ENCODE results near the gene HIF1A.
"Not testable (repeated sequence)": the region's sequence is repeated elsewhere in the genome, so short reads cannot be mapped to it uniquely, and the experiment has no call there.

The HIF1A gene

DNA sequence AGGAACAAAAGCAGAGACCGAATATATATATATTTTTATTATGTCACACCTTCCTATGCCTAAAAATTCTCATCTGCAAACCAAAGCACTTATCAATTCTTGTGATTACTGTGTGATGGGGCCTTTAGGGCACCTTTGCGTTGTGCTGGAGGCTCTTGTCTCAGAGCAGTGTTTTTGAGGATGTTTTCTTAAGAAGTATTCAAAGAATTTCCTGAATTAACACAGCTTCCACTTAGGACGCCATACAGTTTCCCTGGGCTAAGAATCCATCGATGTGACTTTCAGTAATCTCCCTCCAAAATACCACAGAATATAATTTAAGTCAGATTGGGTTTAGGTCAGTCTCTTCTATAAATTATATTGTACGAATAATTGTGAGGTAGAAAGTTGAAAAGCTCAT is 22.0 kb upstream of the HIF1A start:
- DNase-seq, result no peak

DNA sequence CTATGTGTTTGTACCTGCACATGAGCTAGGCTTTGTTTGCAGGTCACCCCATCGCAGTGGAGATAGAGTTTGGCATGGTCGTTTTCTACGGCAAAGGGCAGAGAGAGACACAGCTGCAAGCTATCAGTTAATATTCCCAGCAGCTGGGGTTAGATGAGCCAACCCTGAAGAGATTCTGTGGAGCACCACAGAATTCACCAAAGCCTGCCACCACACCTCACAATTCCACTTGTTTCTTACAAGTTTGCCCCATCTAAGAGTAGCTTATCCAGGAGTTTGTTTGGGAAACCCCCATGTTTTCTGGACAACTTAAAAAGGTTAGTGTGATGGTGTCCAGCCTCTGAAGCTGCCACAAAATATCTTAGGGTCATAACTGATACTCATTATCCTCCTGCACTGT is 20.0 kb upstream of the HIF1A start:
- DNase-seq, result no peak

DNA sequence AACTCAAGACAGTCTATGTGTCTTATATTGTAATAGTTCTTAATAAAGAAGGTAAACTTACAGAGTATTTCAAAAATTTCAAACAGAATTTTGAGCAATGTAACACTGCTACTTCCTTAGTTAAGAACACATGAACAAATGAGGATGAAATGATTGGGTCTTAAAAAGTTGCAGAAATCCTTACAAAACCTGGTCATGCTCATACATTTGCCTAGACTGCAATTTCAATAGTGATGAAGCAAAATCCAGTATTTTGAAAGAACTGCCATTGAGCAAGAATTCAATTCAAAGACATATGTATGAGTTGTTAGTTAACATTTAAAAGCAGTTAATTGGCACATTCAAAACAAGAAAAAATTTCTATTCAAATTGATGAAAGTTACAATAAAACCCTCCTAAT is 17.8 kb upstream of the HIF1A start:
- no peak for DNase-seq

DNA sequence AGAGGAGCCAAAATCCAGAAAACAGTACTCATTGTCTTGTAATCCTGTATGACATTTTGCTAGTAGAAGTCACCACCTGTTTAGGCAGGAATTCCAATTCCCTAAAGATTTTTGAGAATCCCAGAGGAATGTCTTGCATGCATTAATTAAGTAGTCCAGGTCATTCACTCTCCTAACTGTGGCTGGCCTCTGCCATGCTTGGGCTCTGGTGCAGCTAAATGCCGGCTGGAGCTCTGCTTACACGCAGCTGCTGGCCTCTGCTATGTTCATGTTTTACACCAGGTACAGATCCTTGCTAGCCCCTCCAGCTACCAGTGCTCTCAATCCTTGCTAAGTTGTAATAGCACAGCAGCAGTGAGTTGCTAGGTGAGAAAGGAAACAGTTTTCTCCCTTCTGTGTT is 16.3 kb upstream of the HIF1A start:
- DNase-seq, result no peak

DNA sequence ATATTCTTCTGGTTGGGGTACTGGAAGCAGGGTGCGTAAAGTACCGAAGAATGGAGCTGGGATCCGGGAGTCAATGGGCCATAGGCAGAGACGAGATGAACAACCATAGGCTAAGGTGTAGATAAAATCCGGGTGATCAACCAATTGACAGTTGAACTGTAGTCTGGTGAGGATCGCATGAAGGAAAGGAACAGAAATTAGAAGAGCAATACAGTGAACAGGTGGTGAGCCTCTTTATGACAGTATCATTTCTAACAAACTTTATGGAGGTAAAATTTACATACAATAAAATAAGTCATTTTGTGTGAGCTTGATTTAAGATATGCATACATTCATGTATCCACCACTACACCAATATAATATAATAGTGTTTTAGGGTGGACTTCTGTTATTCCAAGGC is 13.9 kb upstream of the HIF1A start:
- no peak for DNase-seq

DNA sequence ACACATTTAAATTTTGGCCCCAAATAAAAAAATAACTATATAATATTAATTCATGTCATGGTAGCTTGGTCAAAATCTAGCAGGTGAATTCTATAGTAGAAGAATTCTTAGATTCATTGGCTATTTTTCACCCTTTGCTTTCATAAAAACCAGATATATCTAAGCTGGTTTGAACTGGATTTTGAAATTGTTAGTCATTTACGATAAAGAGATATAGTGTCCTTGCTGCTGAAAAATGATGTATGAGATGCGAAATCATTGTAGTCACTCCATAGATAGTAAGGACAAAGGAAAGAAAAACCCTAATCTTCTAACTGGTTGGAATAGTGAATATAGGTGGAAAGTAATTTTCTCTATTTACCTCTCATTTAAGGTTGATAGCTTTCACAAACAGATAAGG is 12.2 kb upstream of the HIF1A start:
- DNase-seq, result no peak

DNA sequence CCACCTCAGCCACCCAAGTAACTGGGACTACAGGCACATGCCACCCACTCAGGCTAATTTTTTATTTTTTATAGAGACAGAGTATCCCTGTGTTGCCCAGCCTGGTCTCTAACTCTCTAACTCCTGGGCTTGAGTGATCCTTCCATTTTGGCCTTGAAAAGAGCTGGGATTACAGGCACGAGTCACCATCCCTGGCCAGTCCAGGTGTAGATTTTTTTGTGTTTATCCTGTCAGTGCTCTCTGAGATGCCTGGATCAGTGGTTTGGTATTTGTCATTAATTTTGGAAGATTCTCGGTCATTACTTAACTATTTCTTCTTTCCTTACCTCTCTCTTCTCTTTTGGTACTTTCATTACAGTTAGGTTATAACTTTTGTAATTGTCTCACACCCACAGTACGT is 5.3 kb upstream of the HIF1A start:
- DNase-seq, result no peak

DNA sequence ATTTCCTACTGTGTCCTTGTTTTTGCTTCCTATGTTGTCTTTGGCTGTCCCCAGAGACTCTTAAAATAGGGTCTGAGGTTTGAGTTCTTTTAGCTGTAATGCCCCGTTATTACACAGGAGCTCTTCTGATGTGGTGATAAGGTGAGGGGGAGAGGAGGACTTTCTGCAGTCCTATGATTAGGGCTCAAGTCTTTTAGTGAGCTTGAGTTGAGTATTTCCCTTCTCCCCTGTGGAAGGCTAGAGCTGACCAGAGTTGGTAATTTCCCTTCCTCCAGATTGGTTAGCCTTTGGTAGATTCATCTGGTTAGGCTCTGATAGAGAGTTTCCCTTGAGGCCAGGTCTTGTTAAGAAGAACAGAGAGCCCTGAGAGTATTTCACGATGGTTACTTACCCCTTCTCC is 4.3 kb upstream of the HIF1A start:
- DNase-seq, result no peak

DNA sequence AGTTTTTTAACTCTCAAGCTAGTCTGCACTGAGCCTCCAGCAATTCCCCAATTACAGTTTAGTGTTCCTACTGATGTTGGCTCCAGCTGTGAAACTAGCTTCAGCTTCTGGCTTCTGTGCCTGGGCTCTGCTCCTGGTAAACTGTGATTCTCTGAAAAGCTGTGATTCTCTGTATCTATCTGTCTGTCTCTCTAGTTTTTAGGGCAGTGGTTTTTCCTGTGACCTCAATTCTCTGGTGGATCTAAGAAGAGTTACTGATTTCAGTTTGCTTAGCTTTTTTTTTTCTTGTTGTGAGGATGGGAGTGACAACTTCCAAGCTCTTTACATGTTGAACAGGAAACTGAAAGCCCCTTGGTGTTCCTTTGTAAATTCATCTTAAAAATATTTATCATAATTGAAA is 3.8 kb upstream of the HIF1A start:
- DNase-seq, result no peak

DNA sequence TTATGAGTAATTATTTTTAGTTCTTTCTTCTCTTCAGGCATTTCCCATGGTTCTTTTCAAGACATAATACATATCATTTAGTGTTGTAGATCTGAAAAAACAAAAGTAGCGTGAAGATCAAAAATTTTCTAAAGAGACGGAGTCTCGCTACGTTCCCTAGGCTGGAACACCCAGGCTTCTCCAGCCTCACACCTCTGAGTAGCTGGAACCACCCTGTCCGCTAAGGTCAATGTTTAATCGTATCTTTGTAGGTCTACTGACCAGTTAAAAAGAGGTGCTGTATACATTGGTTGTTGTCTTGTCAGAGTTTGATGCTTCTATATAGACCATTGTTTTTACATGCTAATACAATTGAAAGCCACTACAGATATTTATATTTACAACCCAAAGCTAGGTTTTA is 1.3 kb upstream of the HIF1A start:
- no peak for DNase-seq

DNA sequence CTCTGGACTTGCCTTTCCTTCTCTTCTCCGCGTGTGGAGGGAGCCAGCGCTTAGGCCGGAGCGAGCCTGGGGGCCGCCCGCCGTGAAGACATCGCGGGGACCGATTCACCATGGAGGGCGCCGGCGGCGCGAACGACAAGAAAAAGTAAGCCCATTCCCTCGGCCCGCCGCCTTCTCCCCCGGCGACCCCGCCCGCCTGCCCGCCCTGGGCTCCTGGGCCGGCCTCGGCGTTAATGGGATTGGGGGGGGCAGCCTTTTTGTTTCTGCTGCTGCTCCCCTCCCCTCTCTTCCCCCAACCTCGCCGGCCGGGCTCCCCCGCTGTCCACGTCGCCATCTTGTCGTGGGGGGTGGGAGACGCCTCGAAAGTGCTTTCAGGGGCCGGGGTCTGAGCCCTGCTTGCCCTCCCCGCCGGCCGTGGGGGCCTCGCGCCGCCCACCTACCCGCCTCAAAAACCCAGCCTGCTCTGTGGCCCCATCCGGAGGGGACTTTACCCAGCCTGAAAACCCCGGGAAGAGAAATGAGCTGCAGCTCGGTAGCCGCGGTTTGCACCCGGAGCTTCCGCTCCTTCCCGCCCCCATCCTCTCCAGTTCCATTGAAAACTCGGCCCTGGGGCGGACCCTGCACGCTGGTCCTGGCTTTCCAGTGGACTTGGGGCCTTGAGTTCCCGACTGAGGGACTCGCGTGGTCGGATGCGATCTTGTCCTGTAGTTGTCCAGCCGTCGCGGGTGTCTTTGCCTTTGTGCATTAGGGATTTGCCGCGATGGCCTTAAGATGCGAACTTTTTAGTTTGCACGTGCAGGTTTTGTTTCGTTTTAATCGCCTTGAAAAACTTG is 598 bp downstream of the HIF1A start:
- DNase-seq, result peak; percentile 41 to 59

DNA sequence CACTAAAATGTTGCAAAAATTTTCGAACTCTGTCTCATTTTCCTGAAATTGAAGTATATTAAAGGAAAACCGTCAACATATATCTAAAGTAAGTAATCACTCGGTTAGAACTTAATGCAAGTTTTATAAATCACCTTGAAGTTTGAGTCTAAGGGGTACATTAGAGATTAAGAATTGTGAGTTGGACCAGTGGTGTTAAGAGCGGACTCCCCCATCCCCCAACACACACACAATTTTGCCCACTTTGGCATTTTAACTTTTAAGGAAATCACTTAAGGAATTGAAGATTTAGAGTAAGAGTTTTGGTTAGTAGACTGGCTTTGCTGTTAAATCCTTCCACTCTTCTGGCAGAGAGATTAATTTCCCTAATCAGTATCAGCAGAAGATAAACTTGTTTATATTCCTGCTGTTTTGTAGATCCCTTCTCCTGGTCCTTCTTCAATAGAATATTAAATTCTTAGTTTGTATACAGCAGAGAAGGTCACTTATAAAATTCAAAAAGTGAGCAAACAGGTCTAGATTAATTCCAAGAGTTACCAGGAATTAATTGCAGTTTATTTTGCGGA is 1.5 kb downstream of the HIF1A start:
- no peak for DNase-seq

DNA sequence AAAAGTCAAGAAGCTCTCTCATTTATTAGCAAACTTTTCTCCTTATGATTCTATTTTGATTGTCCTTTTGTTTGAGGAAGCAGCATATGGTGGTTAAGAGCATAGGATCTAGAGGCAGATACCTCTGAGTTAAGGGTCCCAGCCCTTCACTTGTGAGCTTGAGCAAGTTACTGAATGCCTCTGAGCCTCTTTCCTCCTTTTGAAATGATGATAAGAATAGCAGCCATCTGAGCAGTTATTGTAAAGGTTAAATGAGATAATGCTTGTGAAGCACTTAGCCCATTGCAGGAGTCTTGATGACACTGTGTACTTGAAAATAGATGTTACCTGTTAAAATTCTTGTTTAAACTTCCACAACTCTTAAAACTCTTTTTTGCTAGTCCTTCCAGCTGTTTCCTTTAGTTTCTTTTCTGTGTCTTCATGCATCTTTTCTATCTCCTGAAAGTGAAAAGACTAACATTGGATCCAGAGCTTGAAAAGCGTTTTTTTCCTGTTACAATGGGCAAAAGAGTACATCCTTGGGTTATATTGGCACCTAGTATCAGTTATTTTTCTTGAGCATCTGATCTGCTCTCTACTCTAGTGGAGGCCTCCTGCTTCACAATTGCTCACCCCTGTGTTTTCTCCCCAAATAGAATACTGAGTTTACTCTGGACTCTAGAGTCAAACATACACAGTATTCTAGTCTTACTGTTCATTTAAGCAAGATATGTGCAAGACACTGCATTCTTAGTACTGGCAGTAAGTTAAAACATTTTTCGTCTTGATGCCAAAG is 3.1 kb downstream of the HIF1A start:
- DNase-seq, result peak; percentile 5 to 30

DNA sequence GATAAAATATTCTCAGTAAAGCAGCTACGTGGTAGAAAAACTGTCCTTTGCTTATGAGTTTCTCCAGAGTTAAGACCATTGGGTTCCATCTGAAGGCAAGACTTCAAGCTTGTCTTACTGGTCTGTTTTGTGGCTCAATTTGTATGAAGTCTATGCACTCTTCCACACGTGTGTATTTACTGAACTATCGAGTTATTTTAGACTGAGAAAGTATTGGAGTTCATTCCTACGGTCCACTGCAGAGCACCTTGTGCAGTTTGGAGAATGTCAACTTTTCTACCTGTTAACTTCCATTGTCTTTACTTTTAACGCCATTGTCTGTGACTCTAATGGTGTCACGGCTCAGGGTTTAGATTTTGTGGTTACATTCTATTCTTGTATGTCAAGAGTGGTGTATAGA is 3.7 kb downstream of the HIF1A start:
- no peak for DNase-seq

DNA sequence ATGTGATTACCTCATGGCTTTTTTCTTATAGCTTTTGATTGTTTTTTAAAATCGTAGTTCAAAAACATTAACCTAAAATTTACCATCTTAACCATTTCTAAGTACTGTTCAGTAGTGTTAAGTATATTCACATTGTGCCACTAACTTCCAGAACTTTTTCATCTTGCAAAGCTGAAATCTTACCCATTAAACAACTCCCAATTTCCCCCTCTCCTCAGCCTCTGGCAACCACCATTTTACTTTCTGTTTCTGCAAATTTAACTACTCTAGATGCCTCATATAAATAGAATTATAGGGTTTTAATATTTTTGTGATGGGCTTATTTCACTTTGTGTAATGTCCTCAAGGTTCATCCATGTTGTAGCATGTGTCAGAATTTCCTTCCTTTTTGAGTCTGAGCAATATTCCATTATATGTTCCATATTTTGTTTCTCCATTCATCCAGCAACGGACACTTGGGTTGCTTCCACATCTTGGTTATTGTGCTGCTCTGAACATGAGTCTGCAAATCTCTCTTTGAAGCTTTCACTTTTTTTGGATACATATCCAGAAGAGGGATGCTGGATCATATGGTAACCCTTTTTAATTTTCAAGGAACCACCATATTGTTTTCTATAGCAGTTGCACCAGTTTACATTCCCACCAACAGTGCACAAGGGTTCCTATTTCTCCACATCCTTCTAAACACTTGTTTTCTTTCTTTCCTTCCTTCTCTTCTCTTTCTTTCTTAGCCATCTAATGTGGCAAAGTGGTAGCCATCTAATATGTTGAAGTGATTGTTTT is 5.0 kb downstream of the HIF1A start:
- DNase-seq, result no peak

DNA sequence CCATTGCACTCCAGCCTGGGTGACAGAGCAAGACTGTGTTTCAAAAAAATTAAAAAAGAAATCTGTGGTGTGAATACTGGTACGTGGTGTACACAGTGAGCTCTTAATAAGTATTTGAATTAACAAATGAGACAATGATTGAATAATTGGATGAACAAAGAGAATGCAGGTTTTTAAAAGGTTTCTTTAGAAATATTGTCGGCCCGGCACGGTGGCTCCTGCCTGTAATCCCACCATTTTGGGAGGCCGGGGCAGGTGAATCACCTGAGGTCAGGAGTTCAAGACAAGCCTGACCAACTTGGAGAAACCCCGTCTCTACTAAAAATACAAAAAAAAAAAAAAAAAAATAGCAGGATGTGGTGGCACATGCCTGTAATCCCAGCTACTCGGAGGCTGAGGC is 6.6 kb downstream of the HIF1A start:
- no peak for DNase-seq

DNA sequence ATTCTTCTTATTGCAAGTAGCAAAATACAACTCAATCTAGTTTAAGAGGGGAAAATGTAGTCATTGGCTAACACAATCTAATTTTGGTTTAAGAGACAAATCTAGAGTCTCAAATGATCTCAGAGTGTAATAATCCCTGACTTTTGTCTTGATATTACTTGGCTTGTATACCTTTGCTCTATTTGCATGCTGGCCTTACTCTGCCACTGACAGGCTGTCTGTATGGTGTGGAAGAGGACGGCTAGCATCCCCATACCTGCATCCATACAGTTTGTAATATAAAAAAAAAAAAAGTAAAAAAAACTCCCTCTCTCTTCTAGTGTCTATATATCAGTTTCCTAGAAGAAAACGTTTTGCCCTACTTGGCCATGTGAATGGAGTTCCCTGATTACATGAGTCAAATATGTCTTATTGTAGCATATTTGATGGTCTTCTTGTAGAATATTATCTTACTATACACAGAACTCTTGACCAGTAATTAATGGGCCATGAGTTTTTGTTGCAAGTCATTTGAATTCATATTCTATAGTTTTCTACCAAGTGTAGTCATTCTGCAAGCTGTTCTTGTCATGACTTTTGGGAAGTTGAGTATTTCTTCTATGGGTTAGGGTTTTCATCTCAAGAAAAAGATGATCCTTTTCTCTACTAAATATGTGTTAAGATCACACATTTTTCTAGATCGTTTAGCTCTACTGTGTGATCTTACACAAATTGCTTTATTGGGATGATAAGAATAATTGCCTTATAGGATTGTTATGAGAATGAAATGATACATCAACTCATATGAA is 8.2 kb downstream of the HIF1A start:
- DNase-seq, result no peak

DNA sequence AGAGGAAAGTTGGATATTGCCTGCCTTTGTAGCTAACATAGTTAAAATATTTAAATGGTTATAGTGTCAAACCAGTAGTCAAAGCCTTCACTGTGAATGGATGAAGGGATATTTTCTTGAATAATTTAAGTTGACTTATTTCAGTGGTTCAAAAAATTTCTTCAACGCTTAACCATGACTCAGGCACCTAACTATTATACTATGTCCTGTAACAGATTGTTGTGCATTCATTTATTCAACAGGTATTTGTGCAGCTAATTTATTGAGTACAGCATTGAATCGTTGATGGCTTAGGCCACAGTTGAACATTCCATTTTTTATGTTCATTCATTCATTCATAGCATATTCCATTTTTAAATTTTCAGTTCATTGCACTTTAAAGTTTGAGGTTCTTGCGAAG is 9.2 kb downstream of the HIF1A start:
- DNase-seq, result no peak

DNA sequence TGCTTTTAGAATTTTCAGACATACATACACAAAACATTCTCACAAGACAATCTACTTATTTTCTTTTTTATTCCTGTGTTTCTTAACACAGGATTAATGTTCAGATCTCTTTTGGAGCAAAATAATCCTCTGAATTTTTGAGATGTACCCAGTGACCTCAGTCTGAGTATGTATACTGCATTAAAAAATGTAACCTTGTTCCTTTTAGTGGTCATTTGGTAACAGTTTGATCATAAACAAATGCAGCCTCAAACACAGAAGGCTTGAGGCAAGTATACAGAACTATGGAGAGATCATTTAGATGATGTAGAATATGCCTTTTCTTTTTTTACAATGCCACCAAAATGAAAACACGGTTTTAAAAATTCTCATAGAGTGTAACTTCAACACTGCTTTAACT is 9.7 kb downstream of the HIF1A start:
- DNase-seq, result no peak

DNA sequence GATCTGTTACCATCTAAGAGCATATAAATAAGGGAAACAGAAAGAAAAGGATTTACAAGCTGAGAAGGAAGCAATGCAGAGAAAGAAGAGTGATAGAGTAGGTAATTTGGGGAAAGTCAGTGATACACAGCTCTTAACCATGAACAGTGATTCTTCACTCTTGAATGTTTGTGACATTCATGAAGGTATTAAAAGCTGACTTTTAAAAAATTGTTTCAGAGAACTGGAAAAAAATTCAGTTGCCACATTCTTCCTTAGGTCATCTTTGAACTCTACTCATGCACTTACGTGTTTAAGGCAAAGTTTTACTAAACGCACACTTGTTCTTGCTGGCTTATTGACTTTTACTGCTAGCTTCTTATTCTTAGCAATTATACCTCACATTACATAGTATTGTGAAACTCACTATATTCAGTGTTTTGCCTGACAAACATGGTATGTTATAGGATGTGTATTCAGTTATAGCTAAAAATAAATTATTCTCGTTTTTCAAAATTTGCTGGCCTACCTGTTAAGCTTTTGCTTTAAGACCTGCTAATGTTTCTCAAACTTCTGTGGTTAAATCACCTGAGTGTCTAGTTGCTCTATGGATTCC is 10.9 kb downstream of the HIF1A start:
- no peak for DNase-seq

DNA sequence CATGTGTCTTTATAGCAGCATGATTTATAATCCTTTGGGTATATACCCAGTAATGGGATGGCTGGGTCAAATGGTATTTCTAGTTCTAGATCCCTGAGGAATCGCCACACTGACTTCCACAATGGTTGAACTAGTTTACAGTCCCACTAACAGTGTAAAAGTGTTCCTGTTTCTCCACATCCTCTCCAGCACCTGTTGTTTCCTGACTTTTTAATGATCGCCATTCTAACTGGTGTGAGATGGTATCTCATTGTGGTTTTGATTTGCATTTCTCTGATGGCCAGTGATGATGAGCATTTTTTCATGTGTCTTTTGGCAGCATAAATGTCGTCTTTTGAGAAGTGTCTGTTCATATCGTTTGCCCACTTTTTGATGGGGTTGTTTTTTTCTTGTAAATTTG is 12.5 kb downstream of the HIF1A start:
- DNase-seq, result not testable (repeated sequence)

DNA sequence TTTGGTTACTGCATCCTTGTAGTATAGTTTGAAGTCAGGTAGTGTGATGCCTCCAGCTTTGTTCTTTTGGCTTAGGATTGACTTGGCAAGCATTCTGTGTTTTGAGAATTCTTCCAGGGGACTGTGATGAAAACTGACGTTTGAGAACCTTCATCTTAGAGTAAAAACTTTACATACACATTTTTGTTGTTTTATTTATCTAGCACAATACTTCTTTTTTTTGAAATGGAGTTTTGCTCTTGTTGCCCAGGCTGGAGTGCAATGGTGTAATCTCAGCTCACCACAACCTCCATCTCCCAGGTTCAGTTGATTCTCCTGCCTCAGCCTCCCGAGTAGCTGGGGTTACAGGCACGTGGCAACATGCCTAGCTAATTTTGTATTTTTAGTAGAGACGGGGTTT is 13.4 kb downstream of the HIF1A start:
- not testable (repeated sequence) for DNase-seq
